HG03342 (cell line): ENCODE measurements around the gene RAB3D.
A peak's percentile ranks its signal among the peaks of the same experiment; 100 is the strongest.

Source experiments
- ATAC-seq: cut with Tn5 transposase; IDR thresholded peaks from one replicate; pipeline ENCODE4 v1.9.1; 2021; ENCODE audit warnings: mild to moderate bottlenecking, moderate library complexity; ENCODE audit not compliant: unreplicated experiment

The RAB3D gene

GRCh38 chr19:11299946-11300810 lies 39.3 kb downstream of the RAB3D start:
- ATAC-seq = no peak

- no peak for ATAC-seq
These were observed 43.2 kb downstream of the RAB3D start for GRCh38 chr19:11296264-11296663.

- no peak for ATAC-seq
These were observed 43.7 kb downstream of the RAB3D start, which contains the start of gene TSPAN16 for GRCh38 chr19:11295665-11296245. TSS of gene TSPAN16 (plus strand) at chr19:11296160. CDS start at chr19:11296298, 138 bp downstream.

- ATAC-seq = no peak
These were observed 44.3 kb downstream of the RAB3D start for GRCh38 chr19:11295180-11295579.

GRCh38 chr19:11293433-11294389 lies 45.7 kb downstream of the RAB3D start:
- peak; percentile 49 for ATAC-seq

GRCh38 chr19:11291991-11292390 lies 47.5 kb downstream of the RAB3D start:
- ATAC-seq = no peak

GRCh38 chr19:11291415-11291814 lies 48.0 kb downstream of the RAB3D start:
- ATAC-seq = no peak

- ATAC-seq = no peak
These were observed 49.2 kb downstream of the RAB3D start for GRCh38 chr19:11290256-11290655.

GRCh38 chr19:11288349-11288748 lies 51.1 kb downstream of the RAB3D start:
- ATAC-seq = no peak

GRCh38 chr19:11286312-11286974 lies 53.0 kb downstream of the RAB3D start:
- ATAC-seq = no peak

- no peak for ATAC-seq
These were observed 54.9 kb downstream of the RAB3D start for GRCh38 chr19:11284515-11284914.

- no peak for ATAC-seq
These were observed 58.0 kb downstream of the RAB3D start for GRCh38 chr19:11281356-11282049.

GRCh38 chr19:11279505-11280236 lies 59.8 kb downstream of the RAB3D start:
- no peak for ATAC-seq

- ATAC-seq = no peak
These were observed 60.8 kb downstream of the RAB3D start for GRCh38 chr19:11278670-11279069.

GRCh38 chr19:11274533-11275086 lies 64.8 kb downstream of the RAB3D start:
- no peak for ATAC-seq

- no peak for ATAC-seq
These were observed 65.5 kb downstream of the RAB3D start for GRCh38 chr19:11273989-11274388.

GRCh38 chr19:11273296-11273695 lies 66.2 kb downstream of the RAB3D start:
- no peak for ATAC-seq
